HUES64 (cell line): ENCODE results near the gene WDFY2.
A peak's percentile ranks its signal among the peaks of the same experiment; 100 is the strongest.

Experiments
- H3K27ac ChIP-seq: 2 replicates; pipeline ENCODE4 v1.7.0; 2013; ENCODE audit warnings: low read depth, low read length, inconsistent platforms
- H3K27me3 ChIP-seq: 2 replicates; pipeline ENCODE4 v1.6.1; 2013; ENCODE audit warnings: mild to moderate bottlenecking, low read length; ENCODE audit not compliant: insufficient read depth
- H3K36me3 ChIP-seq: 2 replicates; pipeline ENCODE4 v1.6.1; 2013; ENCODE audit warnings: mild to moderate bottlenecking, low read length; ENCODE audit not compliant: insufficient read depth
- H3K4me1 ChIP-seq: 2 replicates; pipeline ENCODE4 v1.6.1; 2013; ENCODE audit warnings: mild to moderate bottlenecking, low read length, moderate library complexity; ENCODE audit not compliant: insufficient read depth
- H3K4me3 ChIP-seq: 2 replicates; pipeline ENCODE4 v1.5.1; 2013; ENCODE audit warnings: mild to moderate bottlenecking, low read length, moderate library complexity
- H3K9ac ChIP-seq: 2 replicates; pipeline ENCODE4 v1.6.1; 2013; ENCODE audit warnings: mild to moderate bottlenecking, low read depth, low read length
- H3K9me3 ChIP-seq: 2 replicates; pipeline ENCODE4 v1.6.1; 2013; ENCODE audit warnings: low read depth, low read length; ENCODE audit not compliant: insufficient read depth
- WGBS: fragments of 150-250, 120-280 bp; methylation state at CpG from one replicate; pipeline ENCODE4 v1.1.7; 2013; ENCODE audit warnings: missing lambda C conversion rate; 5-methylcytosine and 5-hydroxymethylcytosine counted together

Gene WDFY2

GRCh38 chr13:51721496-51721895 is 137.2 kb downstream of the WDFY2 start:
- H3K4me3 ChIP-seq = no peak overlapping the region

GRCh38 chr13:51723529-51723928 is 139.3 kb downstream of the WDFY2 start:
- Histone ChIP-seq H3K36me3 (peaks cover 28% of the 10 kb centered on the region), H3K27ac (no peak overlapping the region), H3K9me3 (no peaks in the 10 kb centered on the region), H3K4me3 (no peak overlapping the region), H3K4me1 (no peaks in the 10 kb centered on the region), H3K9ac (no peak overlapping the region), H3K27me3 (no peaks in the 10 kb centered on the region)
- WGBS = 96% methylated on average over 6 of the region's 6 CpGs

More at GRCh38 chr13:51721496-51721895, 137.2 kb downstream of the WDFY2 start:
- 87% methylated on average over 3 of the region's 3 CpGs for WGBS
- H3K9me3 ChIP-seq = no peaks in the 10 kb centered on the region
- H3K4me1 ChIP-seq = no peaks in the 10 kb centered on the region
- H3K36me3 ChIP-seq = peaks cover 18% of the 10 kb centered on the region
- H3K27ac ChIP-seq = no peak overlapping the region
- H3K9ac ChIP-seq = no peak overlapping the region
- no peaks in the 10 kb centered on the region for H3K27me3 ChIP-seq

- no peak overlapping the region for H3K9ac ChIP-seq
- no peak overlapping the region for H3K4me3 ChIP-seq
- H3K9me3 ChIP-seq = no peaks in the 10 kb centered on the region
- H3K27me3 ChIP-seq = no peaks in the 10 kb centered on the region
- H3K27ac ChIP-seq = no peak overlapping the region
- H3K36me3 ChIP-seq = peaks cover 28% of the 10 kb centered on the region
- H3K4me1 ChIP-seq = peaks cover 4% of the 10 kb centered on the region; the same call in 1 of the 2 replicates
Measured at GRCh38 chr13:51724721-51725120, 140.5 kb downstream of the WDFY2 start.

GRCh38 chr13:51726446-51727193 is 142.4 kb downstream of the WDFY2 start:
- WGBS = 94% methylated on average over 3 of the region's 3 CpGs
- Histone ChIP-seq H3K27me3 (no peaks in the 10 kb centered on the region), H3K4me1 (peaks cover 10% of the 10 kb centered on the region; the same call in 1 of the 2 replicates), H3K9me3 (no peaks in the 10 kb centered on the region), H3K27ac (no peak overlapping the region), H3K9ac (no peak overlapping the region), H3K4me3 (no peak overlapping the region), H3K36me3 (peaks cover 19% of the 10 kb centered on the region)

- peaks cover 22% of the 10 kb centered on the region for H3K36me3 ChIP-seq
- 92% methylated on average over 8 of the region's 8 CpGs for WGBS
- H3K9me3 ChIP-seq = no peaks in the 10 kb centered on the region
- no peak overlapping the region for H3K27ac ChIP-seq
- no peak overlapping the region for H3K4me3 ChIP-seq
- H3K9ac ChIP-seq = no peak overlapping the region
- peaks cover 10% of the 10 kb centered on the region; the same call in 1 of the 2 replicates for H3K4me1 ChIP-seq
- H3K27me3 ChIP-seq = no peaks in the 10 kb centered on the region
Measured at GRCh38 chr13:51727634-51728274, 143.5 kb downstream of the WDFY2 start.

- Histone ChIP-seq H3K9me3 (no peaks in the 10 kb centered on the region), H3K4me3 (no peak overlapping the region), H3K9ac (no peak overlapping the region), H3K4me1 (peaks cover 11% of the 10 kb centered on the region; the same call in 1 of the 2 replicates), H3K27ac (no peak overlapping the region), H3K36me3 (peaks cover 22% of the 10 kb centered on the region), H3K27me3 (no peaks in the 10 kb centered on the region)
- whole genome bisulfite sequencing = 97% methylated on average over 4 of the region's 4 CpGs
Measured at GRCh38 chr13:51728275-51728673, 144.0 kb downstream of the WDFY2 start.

GRCh38 chr13:51728972-51729371 is 144.7 kb downstream of the WDFY2 start:
- Histone ChIP-seq H3K27me3 (no peaks in the 10 kb centered on the region), H3K9me3 (no peaks in the 10 kb centered on the region), H3K4me3 (no peak overlapping the region), H3K4me1 (peaks cover 16% of the 10 kb centered on the region; the same call in 1 of the 2 replicates), H3K36me3 (peaks cover 22% of the 10 kb centered on the region), H3K9ac (no peak overlapping the region), H3K27ac (no peak overlapping the region)
- 91% methylated on average over 10 of the region's 10 CpGs for WGBS

- H3K27ac ChIP-seq = peak overlapping the region; percentile 44
- WGBS = 85% methylated on average over 11 of the region's 11 CpGs
- no peaks in the 10 kb centered on the region for H3K27me3 ChIP-seq
- no peaks in the 10 kb centered on the region for H3K9me3 ChIP-seq
- peaks cover 20% of the 10 kb centered on the region for H3K36me3 ChIP-seq
- H3K9ac ChIP-seq = peak overlapping the region; percentile 40
- H3K4me3 ChIP-seq = no peak overlapping the region
- H3K4me1 ChIP-seq = peaks cover 16% of the 10 kb centered on the region; the same call in 1 of the 2 replicates
Measured at GRCh38 chr13:51729866-51730553, 145.7 kb downstream of the WDFY2 start.

GRCh38 chr13:51730927-51731326 is 146.7 kb downstream of the WDFY2 start:
- H3K27me3 ChIP-seq = no peaks in the 10 kb centered on the region
- no peak overlapping the region; the same call in 1 of the 2 replicates for H3K27ac ChIP-seq
- 90% methylated on average over 1 of the region's 1 CpG for WGBS
- no peaks in the 10 kb centered on the region for H3K9me3 ChIP-seq
- no peak overlapping the region for H3K4me3 ChIP-seq
- peaks cover 16% of the 10 kb centered on the region; the same call in 1 of the 2 replicates for H3K4me1 ChIP-seq
- H3K36me3 ChIP-seq = peaks cover 21% of the 10 kb centered on the region
- H3K9ac ChIP-seq = no peak overlapping the region

- Histone ChIP-seq H3K9ac (no peak overlapping the region), H3K4me1 (peaks cover 16% of the 10 kb centered on the region; the same call in 1 of the 2 replicates), H3K9me3 (no peaks in the 10 kb centered on the region), H3K36me3 (peaks cover 18% of the 10 kb centered on the region), H3K27ac (no peak overlapping the region), H3K27me3 (no peaks in the 10 kb centered on the region), H3K4me3 (no peak overlapping the region)
- WGBS = 89% methylated on average over 2 of the region's 4 CpGs
Measured at GRCh38 chr13:51731759-51732158, 147.5 kb downstream of the WDFY2 start.
